Measurements from ENCODE around the gene CCDC14. TPM values are rescaled to one million over a fixed set of nuclear protein-coding genes. Genes with fewer than 3 reads are reported as not detected.

CCDC14 gene
- total RNA-seq, 2 experiments from 2014 or later: 82.9 to 106 TPM

- no peak overlapping the region for H3K4me2 ChIP-seq (ENCODE audit: low read length)
- H3K79me2 ChIP-seq (ENCODE audit: insufficient read depth, low read depth, low read length): no peaks in the 10 kb centered on the region
- POLR2A ChIA-PET: interaction anchor here (0.7 kb wide), 1 partner anchor 18 kb away, joined by 3 read pairs; no protein-coding TSS in a partner anchor
- no peaks in the 10 kb centered on the region for H3K9me2 ChIP-seq (ENCODE audit: insufficient read depth, low read length)
- BruUV-seq (replicated peaks): no TSS peak
- no peak overlapping the region for H2AFZ ChIP-seq (ENCODE audit: low read length)
- no peaks in the 10 kb centered on the region for H4K20me1 ChIP-seq (ENCODE audit: insufficient read depth, low read length)
- intact Hi-C loops (cut with micrococcal nuclease; ENCODE audit: unreplicated experiment): no loop called here
- H3K27ac ChIP-seq (ENCODE audit: low read depth, low read length, poor library complexity, severe bottlenecking): no peak overlapping the region
- H3K36me3 ChIP-seq (ENCODE audit: insufficient read depth, low read length): peaks cover 93% of the 10 kb centered on the region
- peaks cover 14% of the 10 kb centered on the region; the same call in 1 of the 2 replicates for H3K9me3 ChIP-seq (ENCODE audit: low read length)
- CTCF ChIA-PET (ENCODE audit: unreplicated experiment): no interaction called here
- no peak for DNase-seq (ENCODE audit: low spot score)
- TF ChIP-seq CTCF (conservative IDR thresholded peaks at IDR 0.05; ENCODE audit: low read length) (no peak), EZH2phosphoT487 (IDR thresholded peaks at IDR 0.05; ENCODE audit: borderline replicate concordance, low read depth, low read length) (no peak)
- H3K4me1 ChIP-seq (ENCODE audit: insufficient read depth, low read length, poor library complexity, severe bottlenecking): no peaks in the 10 kb centered on the region
- H3K4me3 ChIP-seq (ENCODE audit: low read depth, low read length, poor library complexity, severe bottlenecking): no peak overlapping the region
These were observed 34.6 kb downstream of the CCDC14 start for GRCh38 chr3:123926396-123926795.

GRCh38 chr3:123920868-123921267 lies 40.2 kb downstream of the CCDC14 start:
- TF ChIP-seq CTCF (conservative IDR thresholded peaks at IDR 0.05; ENCODE audit: low read length) (no peak), EZH2phosphoT487 (IDR thresholded peaks at IDR 0.05; ENCODE audit: borderline replicate concordance, low read depth, low read length) (no peak)
- intact Hi-C loops (cut with micrococcal nuclease; ENCODE audit: unreplicated experiment): no loop called here
- H3K27ac ChIP-seq (ENCODE audit: low read depth, low read length, poor library complexity, severe bottlenecking): no peak overlapping the region
- no peak overlapping the region for H3K4me2 ChIP-seq (ENCODE audit: low read length)
- ChIA-PET POLR2A (interaction anchor here (0.7 kb wide), 1 partner anchor 93 kb away, joined by 3 read pairs; no protein-coding TSS in a partner anchor), CTCF (ENCODE audit: unreplicated experiment) (no interaction called here)
- DNase-seq (ENCODE audit: low spot score): no peak
- no peaks in the 10 kb centered on the region for H3K4me1 ChIP-seq (ENCODE audit: insufficient read depth, low read length, poor library complexity, severe bottlenecking)
- H3K36me3 ChIP-seq (ENCODE audit: insufficient read depth, low read length): peaks cover 95% of the 10 kb centered on the region
- H3K9me3 ChIP-seq (ENCODE audit: low read length): peaks cover 29% of the 10 kb centered on the region
- no peaks in the 10 kb centered on the region for H4K20me1 ChIP-seq (ENCODE audit: insufficient read depth, low read length)
- no peak overlapping the region for H3K4me3 ChIP-seq (ENCODE audit: low read depth, low read length, poor library complexity, severe bottlenecking)
- no peaks in the 10 kb centered on the region for H3K79me2 ChIP-seq (ENCODE audit: insufficient read depth, low read depth, low read length)
- no TSS peak for BruUV-seq (replicated peaks)
- no peak overlapping the region for H2AFZ ChIP-seq (ENCODE audit: low read length)
- no peaks in the 10 kb centered on the region for H3K9me2 ChIP-seq (ENCODE audit: insufficient read depth, low read length)

- intact Hi-C loops (cut with micrococcal nuclease; ENCODE audit: unreplicated experiment): no loop called here
- ChIA-PET POLR2A (no interaction called here), CTCF (ENCODE audit: unreplicated experiment) (no interaction called here)
- BruUV-seq (replicated peaks): no TSS peak
- no peak overlapping the region for H3K4me2 ChIP-seq (ENCODE audit: low read length)
- peaks cover 29% of the 10 kb centered on the region for H3K9me3 ChIP-seq (ENCODE audit: low read length)
- H4K20me1 ChIP-seq (ENCODE audit: insufficient read depth, low read length): no peaks in the 10 kb centered on the region
- H3K9me2 ChIP-seq (ENCODE audit: insufficient read depth, low read length): no peaks in the 10 kb centered on the region
- DNase-seq (ENCODE audit: low spot score): no peak
- no peaks in the 10 kb centered on the region for H3K79me2 ChIP-seq (ENCODE audit: insufficient read depth, low read depth, low read length)
- no peaks in the 10 kb centered on the region for H3K4me1 ChIP-seq (ENCODE audit: insufficient read depth, low read length, poor library complexity, severe bottlenecking)
- no peak overlapping the region for H2AFZ ChIP-seq (ENCODE audit: low read length)
- no peak overlapping the region for H3K4me3 ChIP-seq (ENCODE audit: low read depth, low read length, poor library complexity, severe bottlenecking)
- peaks cover 94% of the 10 kb centered on the region for H3K36me3 ChIP-seq (ENCODE audit: insufficient read depth, low read length)
- H3K27ac ChIP-seq (ENCODE audit: low read depth, low read length, poor library complexity, severe bottlenecking): no peak overlapping the region
- no peak for TF ChIP-seq EZH2phosphoT487 (IDR thresholded peaks at IDR 0.05; ENCODE audit: borderline replicate concordance, low read depth, low read length)
- no peak for TF ChIP-seq CTCF (conservative IDR thresholded peaks at IDR 0.05; ENCODE audit: low read length)
These were observed 40.6 kb downstream of the CCDC14 start for GRCh38 chr3:123920383-123920782.

Data from OCI-LY7 (cell line).